ENCODE results near the gene RPL19. TPM values are rescaled to one million over a fixed set of nuclear protein-coding genes. Genes with fewer than 3 reads are reported as not detected.

The RPL19 gene
- total RNA-seq, 4 donors from 2014 or later, result 3,050 to 5,448 (median 3,578) TPM

- intact Hi-C loops (cut with DNase I; ENCODE audit: low total_unique reads), result loop anchor here (10.0 kb wide), 2 partner anchors 171 to 351 kb away; no protein-coding TSS in a partner anchor
- no peak for TF ChIP-seq CTCF (IDR thresholded peaks at IDR 0.05)
- TF ChIP-seq POLR2A (IDR thresholded peaks at IDR 0.05), result no peak
- no peak for DNase-seq (ENCODE audit: low spot score in 2 of 2)
- WGBS, 2 donors, result 54 to 59% methylated on average over 2 of the region's 2 CpGs
- no peak overlapping the region for H3K4me3 ChIP-seq (ENCODE audit: low read depth, poor library complexity, severe bottlenecking)
Observed at GRCh38 chr17:39155654-39156053, 44.4 kb upstream of the RPL19 start.

- TF ChIP-seq CTCF (IDR thresholded peaks at IDR 0.05) (no peak), POLR2A (IDR thresholded peaks at IDR 0.05) (no peak)
- intact Hi-C loops (cut with DNase I; ENCODE audit: low total_unique reads), result loop anchor here (10.0 kb wide), 2 partner anchors 172 to 352 kb away; no protein-coding TSS in a partner anchor
- DNase-seq (ENCODE audit: low spot score in 2 of 2), result no peak
- no peak overlapping the region for H3K4me3 ChIP-seq (ENCODE audit: low read depth, poor library complexity, severe bottlenecking)
- 75 to 79% methylated on average over 7 of the region's 7 CpGs for WGBS, 2 donors
Observed at GRCh38 chr17:39156491-39156890, 43.6 kb upstream of the RPL19 start.

- intact Hi-C loops (cut with DNase I; ENCODE audit: low total_unique reads), result loop anchor here (10.0 kb wide), 2 partner anchors 174 to 354 kb away; no protein-coding TSS in a partner anchor
- no peak for DNase-seq (ENCODE audit: low spot score in 2 of 2)
- TF ChIP-seq POLR2A (IDR thresholded peaks at IDR 0.05) (no peak), CTCF (IDR thresholded peaks at IDR 0.05) (no peak)
- WGBS, 2 donors, result 81 to 97% methylated on average over 2 of the region's 2 CpGs
- no peak overlapping the region for H3K4me3 ChIP-seq (ENCODE audit: low read depth, poor library complexity, severe bottlenecking)
Observed at GRCh38 chr17:39158623-39159022, 41.5 kb upstream of the RPL19 start.

GRCh38 chr17:39161962-39162361, 38.1 kb upstream of the RPL19 start:
- TF ChIP-seq CTCF (IDR thresholded peaks at IDR 0.05), result no peak
- TF ChIP-seq POLR2A (IDR thresholded peaks at IDR 0.05), result no peak
- WGBS, 2 donors, result 78 to 84% methylated on average over 2 of the region's 2 CpGs
- no peak overlapping the region for H3K4me3 ChIP-seq (ENCODE audit: low read depth, poor library complexity, severe bottlenecking)
- intact Hi-C loops (cut with DNase I; ENCODE audit: low total_unique reads), result no loop called here
- no peak for DNase-seq (ENCODE audit: low spot score in 2 of 2)

GRCh38 chr17:39164675-39165143, 35.4 kb upstream of the RPL19 start:
- 0 to 1% methylated on average over 15 of the region's 15 CpGs for WGBS, 2 donors
- DNase-seq (ENCODE audit: low spot score in 2 of 2), result peak; percentile 71 to 96
- H3K4me3 ChIP-seq (ENCODE audit: low read depth, poor library complexity, severe bottlenecking), result no peak overlapping the region
- intact Hi-C loops (cut with DNase I; ENCODE audit: low total_unique reads), result no loop called here
- peak in 1 of 3 donors; percentile 36 for TF ChIP-seq CTCF (IDR thresholded peaks at IDR 0.05)
- TF ChIP-seq POLR2A (IDR thresholded peaks at IDR 0.05), result no peak

All from lower leg skin (tissue), 4 donors.